GM18511 (cell line): ENCODE data around the gene ANKRD36B.
"Not testable (repeated sequence)": the region's sequence is repeated elsewhere in the genome, so short reads cannot be mapped to it uniquely, and the experiment has no call there.

Experiments used
- ATAC-seq: cut with Tn5 transposase; IDR thresholded peaks from one replicate; pipeline ENCODE4 v1.9.1; 2021; ENCODE audit warnings: mild to moderate bottlenecking, moderate library complexity; ENCODE audit not compliant: unreplicated experiment

The ANKRD36B gene

DNA sequence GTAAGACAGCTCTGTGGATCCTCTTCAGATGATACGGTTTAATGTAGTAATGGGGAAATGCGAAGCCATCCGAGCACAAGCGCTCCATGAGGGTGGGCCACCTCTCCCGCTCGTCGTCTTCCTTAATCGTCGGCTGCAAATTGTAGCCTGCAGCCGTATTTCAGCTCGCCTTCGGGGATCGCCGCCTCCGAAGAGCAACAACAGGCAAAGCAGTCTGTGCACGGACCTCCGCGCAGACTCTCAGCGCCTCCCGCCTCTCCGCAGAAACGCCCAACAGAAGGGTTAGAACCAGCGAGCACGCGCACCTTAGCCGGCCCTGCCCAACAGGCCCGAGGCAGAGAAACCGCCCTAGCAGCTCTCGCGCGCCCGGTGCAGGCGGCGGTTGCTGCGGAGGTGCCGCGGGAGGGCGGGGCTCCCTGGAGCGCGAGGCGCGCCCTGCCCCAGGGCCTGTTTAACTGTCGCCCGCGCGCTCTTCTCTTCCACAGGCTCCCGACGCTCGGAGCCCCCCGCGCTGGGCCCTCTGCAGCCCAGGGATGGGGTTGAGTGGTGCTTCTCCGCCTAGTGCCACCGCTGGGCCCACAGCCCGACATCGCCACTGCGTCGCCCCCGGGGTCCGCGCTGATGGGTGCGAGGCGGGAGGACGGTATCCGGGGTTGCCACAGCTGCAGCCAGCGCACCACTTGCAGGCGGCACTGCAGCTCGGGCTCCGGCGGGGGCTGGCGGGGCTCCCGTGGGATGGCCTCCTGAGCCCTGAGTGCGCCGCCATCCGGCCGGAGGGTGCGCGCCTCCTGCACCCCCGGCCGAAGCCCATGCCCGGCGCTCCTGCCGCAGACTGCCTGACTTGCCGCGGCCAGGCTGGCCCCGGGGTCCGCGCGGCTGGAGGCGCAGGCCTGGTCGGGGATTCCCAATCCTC lies at the start of gene ANKRD36B:
ANKRD36B (minus strand) TSS at position 280 of the 913 bp plus-strand sequence; CDS start at position 88, 192 bp downstream.
- peak; percentile 91 for ATAC-seq

DNA sequence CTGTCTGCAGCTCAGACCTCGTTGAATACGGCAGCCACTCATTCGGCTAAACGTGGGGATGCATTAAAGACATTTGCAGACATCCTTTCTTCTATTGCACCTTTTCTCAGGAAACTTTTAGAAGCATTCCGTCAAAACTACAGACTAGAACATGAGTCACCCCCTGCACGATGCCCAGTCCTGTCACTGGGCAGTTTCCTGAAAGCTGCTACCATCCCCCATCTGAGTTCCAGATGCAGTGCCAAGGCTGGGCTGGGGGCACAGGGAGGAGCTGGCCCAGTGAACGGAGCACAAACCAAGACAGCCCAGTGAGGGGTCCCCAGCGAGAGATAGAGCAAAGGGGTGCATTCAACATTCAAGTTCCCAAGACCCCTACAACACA lies 36.4 kb upstream of the ANKRD36B start:
- not testable (repeated sequence) for ATAC-seq

DNA sequence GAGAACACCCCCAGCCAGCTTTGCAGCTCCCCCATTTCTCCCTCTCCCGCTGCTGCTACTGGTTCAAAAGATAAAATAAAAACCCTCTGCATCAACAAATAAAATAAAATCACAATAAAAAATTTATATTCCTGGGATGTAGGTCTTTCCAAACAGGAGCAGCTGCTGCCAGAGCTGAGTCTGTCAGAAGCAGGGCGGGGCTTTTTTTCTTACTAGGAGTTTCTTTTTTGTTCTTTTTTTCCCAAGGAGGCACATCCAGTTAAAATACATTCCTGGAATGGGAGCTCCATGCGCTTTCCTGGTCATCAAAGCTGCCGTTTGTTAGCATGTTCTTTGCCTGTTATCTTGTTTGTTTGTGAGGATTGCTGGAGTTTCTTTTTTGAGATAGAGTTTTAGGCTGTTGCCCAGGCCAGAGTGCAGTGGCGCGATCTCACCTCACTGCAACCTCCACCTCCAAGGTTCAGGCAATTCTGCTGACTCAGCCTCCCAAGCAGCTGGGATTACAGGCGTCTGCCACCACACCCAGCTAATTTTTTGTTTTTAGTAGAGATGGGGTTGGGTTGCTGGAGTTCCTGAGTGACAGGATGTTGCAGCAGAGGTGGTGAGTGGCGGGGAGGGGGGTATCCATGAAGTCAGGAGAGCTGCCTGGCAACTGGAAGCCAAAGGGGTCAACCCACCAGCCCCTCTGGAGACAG lies 35.8 kb upstream of the ANKRD36B start:
- not testable (repeated sequence) for ATAC-seq

DNA sequence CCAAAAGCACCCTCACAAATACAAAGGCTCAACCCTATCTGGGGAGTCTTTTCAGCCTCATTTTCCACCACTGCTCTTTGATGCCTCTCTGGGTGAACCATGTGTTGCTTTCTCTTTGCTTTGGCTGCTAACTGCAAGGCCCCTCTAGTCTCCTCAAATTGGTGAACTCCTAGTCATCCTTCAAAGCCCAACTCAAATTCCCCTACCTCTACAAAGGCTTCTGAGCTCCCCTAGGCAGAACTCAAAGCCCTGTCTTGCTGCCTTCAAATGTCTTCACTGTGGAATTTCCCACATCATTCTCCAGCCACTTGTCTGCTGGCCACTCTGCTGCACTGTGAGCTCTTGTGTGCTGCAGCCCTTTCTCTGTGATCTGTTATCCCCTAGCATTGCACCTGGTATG lies 33.3 kb upstream of the ANKRD36B start:
- not testable (repeated sequence) for ATAC-seq

DNA sequence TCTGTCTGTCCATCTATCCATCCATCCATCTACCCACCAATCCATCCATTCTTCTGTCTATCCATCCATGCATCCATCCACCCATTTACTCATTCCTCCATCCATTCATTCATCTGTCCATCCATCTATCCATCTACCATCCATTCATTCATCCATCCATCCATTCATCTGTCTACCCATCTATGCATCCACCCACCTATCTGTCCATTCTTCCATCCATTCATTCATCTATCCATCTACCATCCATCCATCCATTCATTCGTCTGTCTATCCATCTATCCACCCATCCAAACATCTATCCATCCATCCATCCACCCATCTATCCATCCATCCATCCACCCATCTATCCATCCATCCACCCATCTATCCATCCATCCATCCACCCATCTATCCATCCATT lies 30.8 kb upstream of the ANKRD36B start:
- ATAC-seq = not testable (repeated sequence)

DNA sequence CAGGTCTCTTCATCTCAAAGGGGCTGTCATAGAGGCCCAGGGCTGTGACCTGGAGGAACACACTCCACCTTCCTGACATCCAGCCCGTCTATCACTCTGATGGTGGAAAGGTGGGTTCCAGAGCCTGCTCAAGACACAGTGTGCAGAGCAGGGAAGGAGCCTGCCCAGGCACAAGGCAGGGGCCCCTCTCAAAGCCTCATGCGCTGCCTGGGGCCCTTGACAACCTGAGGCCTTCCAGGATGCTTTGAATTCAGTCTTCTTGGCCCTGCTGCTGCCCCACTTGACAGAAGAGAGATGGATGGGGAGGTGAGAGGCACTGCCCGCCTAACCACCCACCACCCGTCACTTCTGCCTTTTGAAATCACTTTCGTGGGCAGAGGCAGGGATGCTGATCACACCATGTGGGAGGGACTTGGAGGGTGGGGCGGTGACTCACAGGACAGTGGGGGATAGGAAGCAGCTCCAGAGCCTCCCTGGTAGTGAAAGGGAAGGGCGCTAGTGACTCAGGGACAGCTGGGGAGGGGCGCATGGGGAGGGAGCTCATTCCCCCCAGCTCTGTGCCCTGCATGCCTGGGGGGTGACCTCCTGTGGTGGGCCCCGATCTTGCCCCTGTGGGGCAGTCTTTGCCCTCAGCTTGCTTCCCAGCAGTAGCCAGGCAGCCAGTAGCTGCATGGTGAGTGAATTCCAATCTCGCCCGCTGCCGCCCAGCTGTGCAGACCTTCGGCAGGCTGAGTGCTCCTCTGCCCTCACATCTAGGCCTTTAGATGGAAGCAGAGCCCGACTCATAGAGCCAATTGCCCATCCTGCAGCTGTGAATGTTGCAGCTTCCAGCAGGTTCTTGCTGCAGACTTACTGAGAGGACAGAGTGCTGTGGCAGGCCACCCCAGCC lies 29.5 kb upstream of the ANKRD36B start:
- not testable (repeated sequence) for ATAC-seq

DNA sequence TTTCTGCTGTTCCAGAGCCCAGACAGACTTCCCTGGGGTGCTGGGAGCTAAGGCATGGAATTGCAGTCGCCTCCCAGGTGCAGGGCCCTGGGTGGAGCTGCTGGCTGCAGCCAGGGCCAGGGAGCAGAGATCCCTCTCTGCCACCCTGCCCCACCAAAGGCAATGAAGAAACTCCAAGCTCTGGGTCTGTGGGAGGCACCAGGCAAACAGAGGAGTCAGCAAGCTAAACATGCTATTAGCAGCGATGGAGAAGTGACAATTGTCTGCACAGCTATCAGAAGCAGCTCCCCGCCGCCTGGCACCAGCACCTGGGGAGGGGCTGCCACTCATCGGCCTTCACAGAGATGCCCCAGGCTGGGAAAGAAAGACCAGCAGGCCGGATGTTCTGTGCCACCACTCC lies 28.2 kb upstream of the ANKRD36B start:
- ATAC-seq = no peak

DNA sequence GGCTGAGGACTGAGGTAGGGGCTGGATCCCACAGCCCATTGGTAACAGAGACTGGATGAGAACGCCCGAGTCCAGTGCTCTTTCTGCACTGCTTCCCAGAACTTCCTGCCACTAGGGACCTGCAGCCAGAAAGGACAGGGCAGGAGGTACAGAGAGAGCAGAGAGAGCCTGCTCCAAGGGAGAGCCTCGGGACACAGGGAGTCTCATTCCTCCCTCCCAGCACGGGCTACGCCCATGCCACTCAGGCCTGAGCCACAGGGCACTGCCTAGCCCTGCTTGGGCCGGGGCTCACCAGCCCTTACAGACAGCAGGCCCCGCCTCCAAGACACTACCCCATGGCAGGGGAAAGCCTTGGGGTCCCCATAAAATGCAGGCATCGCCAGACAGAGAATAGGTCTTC lies 26.1 kb upstream of the ANKRD36B start:
- not testable (repeated sequence) for ATAC-seq

DNA sequence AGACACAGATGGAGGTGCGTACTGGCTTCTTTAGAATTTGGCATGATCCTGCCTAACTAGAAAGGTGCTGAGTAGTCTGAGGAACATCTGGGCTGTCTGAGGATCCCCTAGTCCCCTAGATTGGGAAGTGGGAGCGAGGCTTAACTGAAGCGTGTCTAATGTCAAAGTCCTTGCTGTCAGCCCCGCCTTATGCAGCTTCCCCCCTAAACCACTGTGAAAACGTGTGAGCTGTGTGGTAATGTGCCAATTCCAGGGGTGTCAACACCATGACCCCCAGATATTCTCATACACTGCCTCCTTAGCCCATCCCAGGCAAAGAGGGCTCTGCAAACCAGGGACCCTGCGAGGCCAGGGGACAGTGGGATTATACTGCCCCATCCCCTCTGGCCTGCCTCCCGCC lies 22.2 kb upstream of the ANKRD36B start:
- not testable (repeated sequence) for ATAC-seq

DNA sequence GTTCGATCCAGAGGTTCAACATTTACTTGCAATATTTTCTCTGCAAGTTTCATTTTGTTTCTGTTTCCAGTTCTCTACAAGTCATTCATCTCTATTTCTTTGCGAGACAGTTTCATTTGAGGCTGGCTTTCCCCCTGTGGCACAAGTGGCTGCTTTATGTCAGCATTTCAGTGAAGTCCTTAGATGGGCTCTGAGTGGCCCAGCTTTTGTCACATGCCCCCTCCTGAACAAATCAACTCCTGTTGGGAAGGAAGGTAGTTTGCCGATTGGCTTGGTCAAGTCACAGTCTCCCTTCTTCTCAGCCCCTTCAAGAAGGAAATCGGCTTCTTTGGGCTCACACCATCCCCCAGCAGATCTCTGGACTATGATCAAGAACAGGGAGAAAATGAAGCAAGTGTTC lies 19.1 kb upstream of the ANKRD36B start:
- not testable (repeated sequence) for ATAC-seq

DNA sequence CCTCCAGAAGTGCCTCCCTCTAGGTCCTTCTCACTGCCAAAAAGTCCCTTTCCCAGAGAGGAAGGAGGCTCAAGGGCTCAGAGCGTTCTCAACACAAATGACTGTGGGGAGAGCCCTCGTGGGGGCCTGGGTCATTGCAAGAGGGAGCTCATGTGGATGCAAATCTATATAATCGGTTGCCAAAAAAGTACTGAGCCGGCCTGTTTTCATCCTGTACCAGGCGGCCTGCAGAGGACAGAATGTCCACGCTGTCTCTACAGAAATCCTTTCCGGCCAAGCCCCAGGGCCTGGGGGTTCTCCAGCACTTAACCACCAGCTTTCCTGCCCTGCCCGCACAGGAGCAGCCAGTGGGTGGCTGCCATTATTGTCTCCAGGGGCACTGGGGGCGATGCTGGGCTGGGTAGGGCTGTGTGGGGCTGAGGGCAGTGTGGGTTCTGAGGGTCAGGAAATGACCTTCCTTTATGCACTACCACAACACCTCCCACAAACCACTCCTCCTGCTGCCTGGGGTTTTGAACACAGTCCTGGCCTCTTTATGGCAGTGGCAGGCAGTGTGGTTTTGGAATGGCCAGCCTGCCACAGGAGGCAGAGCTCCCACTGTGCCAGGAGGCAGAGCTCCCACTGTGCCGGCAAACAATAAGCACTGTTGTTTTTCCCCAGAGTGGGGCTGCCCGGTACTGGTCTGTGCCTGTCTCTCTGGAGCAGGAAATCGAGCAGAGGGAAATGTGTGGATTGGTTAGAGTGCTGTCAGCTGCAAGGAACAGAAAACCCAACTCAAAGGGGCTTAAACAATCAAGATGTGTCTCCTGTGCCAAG lies 16.1 kb upstream of the ANKRD36B start:
- ATAC-seq = not testable (repeated sequence)

DNA sequence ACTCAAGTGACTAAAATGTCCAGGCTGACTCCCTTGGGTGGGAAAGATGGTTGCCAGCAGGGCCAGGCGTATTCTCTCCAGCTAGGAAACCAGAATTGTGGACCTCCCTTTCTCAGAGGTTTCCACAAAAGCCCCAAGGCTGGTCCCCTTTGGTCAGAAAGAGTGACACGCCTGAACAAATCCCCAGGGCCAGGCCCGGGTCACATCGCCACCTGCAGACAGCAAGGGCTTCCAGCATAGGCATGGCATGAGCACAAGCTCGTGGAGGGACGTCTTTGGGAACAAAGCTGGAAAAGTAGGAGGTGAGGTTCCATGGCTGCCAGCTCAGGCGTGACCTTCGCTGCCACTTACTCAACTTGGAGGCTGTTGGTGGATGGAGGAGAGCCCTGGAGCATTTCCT lies 15.4 kb upstream of the ANKRD36B start:
- peak; percentile 60 for ATAC-seq

DNA sequence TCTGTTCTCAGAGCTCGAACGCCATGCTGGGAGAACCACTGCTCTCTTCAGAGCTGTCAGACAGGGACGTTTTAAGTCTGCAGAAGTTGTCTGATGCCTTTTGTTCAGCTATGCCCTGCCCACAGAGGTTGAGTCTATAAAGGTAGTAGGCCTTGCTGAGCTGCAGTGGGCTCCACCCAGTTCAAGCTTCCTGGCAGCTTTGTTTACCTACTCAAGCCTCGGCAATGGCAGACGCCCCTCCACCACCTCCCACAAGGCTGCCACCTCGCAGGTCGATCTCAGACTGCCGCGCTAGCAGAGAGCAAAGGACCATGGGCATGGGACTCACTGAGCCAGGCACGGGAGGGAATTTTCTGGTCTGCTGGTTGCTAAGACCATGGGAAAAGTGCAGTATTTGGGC lies 11.9 kb upstream of the ANKRD36B start:
- not testable (repeated sequence) for ATAC-seq

DNA sequence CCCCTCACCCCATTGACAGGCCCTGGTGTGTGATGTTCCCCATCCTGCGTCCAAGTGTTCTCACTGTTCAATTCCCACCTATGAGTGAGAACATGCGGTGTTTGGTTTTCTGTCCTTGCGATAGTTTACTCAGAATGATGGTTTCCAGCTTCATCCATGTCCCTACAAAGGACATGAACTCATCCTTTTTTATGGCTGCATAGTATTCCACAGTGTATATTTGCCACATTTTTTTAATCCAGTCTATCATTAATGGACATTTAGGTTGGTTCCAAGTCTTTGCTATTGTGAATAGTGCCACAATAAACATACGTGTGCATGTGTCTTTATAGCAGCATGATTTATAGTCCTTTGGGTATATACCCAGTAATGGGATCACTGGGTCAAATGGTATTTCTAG lies 6.5 kb upstream of the ANKRD36B start:
- not testable (repeated sequence) for ATAC-seq

DNA sequence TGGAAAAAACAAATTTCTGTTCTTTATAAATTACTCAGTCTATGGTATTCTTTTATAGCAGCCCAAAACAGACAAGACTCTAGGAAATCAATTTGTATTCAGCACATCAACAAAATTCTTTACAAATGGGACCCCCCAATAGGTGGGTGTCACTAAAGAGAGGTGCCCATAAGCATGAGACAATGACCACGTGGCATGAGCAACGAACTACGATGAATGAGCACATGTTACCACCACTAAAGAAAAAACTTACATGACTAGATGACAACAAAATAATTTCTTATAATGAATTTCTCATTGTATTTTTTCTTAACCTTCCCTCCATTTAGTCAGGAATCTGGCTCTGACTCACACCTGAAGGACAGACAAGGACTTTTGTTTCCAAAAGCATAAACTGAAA lies 3.8 kb upstream of the ANKRD36B start:
- ATAC-seq = not testable (repeated sequence)

DNA sequence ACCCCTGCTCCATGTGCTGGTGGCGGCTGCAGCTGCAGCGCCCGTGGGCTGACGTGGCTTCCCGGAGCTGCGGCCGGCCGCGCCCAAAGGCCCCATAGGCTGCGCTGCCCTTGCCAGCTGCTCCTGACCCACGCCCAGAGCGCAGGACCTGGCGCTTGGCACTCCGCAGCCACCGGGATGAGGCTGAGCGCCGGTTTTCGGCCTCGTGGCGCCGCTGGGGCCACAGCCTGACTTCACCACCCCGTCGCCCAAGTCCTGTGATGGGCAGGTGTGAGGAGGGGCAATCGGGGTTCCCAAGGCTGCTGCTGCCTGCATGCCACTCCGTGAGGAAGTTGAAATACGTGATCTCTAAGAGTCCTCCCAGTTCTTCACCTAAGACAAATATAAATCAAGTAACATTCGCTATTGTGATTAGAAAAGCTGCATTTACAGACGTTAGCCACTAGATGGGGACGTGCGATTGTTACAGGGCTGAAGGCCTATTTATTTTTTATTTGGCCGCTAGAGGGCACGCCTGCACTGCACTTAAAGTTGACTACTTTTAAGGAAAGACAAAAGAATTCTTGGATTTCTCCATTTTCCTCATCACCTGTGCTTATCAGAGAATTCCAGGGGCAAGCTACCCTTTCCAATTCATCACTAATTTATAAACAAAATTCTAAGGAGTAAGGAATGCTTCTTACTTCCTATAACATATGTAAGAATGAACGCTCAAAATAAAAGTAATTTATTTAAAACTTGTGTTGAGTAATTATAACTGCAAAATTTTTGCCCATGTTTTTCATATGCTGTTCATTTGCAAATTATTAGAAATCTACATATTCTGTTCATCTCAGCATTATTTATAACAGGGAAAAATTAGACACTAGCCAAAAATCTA lies 1.1 kb upstream of the ANKRD36B start:
- peak; percentile 49 for ATAC-seq

DNA sequence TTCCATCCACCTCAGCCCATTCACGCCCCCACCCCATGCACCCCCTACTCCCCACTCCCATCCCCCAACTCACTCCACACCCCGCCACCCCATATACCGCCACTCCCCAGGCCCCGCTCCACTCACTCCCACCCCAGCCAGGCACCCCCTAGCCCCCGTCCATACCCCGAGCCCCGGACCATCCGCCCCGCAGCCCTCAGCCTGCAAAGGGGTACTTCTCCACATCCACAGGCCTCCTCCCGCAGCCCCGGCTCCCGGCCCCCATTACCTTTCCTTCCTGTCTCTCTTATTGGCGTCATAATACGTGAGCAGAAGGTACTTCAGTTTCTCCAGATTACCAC lies 450 bp downstream of the ANKRD36B start:
- not testable (repeated sequence) for ATAC-seq

DNA sequence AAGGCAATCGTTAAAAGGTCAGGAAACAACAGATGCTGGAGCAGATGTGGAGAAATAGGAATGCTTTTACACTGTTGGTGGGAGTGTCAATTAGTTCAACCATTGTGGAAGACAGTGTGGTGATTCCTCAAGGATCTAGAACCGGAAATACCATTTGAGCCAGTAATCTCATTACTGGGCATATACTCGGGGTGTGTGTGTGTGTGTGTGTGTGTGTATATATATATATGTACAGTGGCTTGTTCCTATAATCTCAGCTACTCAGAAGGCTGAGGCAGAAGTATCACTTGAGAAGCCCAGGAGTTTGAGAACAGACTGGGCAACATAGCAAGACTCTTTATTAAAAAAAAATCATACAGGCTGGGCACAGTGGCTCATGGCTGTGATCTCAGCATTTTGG lies 24.0 kb downstream of the ANKRD36B start:
- ATAC-seq = not testable (repeated sequence)

DNA sequence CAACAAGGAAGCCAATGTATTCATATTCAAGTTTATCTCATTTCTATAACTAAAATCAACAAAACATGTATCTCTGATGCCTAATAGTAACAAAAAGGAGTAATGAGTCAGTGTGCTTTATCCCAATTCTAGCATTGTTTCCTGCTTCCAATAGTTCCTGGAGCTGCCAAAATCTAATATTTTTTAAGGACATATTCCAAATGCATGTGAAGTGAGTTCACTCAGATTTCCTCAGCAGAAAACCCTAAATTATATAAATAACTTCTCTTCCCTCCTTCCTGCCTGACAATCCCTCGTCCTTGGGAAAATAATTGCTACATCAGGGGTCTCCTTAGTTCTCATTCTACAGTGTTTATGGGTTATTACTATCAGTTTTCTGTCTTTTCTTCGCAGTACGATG lies 37.3 kb downstream of the ANKRD36B start:
- not testable (repeated sequence) for ATAC-seq
